Measurements from ENCODE around the gene CPVL. TPM values are rescaled to one million over a fixed set of nuclear protein-coding genes. Genes with fewer than 3 reads are reported as not detected.

CPVL gene
- total and polyA plus RNA-seq, 2 donors (not counting 1 experiment from before 2014, with no cell fraction given), result 0.17 TPM; not detected in 1

GRCh38 chr7:29147821-29148220 is 1.5 kb upstream of the CPVL start:
- Histone ChIP-seq H3K27ac (ENCODE audit: insufficient read depth, low read length) (no peak overlapping the region), H3K79me2 (ENCODE audit: control insufficient read depth, insufficient read depth, low read length) (no peaks in the 10 kb centered on the region), H3K9me3 (ENCODE audit: control insufficient read depth, insufficient read depth, low read depth, low read length) (no peaks in the 10 kb centered on the region), H2AFZ (ENCODE audit: low read length) (no peak overlapping the region), H3K4me1 (ENCODE audit: control insufficient read depth, extremely low read depth, insufficient read depth, low read length) (no peaks in the 10 kb centered on the region), H3K27me3 (ENCODE audit: control insufficient read depth, insufficient read depth, low read length) (peaks cover 10% of the 10 kb centered on the region), H4K20me1 (ENCODE audit: control insufficient read depth, extremely low read depth, insufficient read depth, low read length) (no peaks in the 10 kb centered on the region), H3K36me3 (ENCODE audit: control insufficient read depth, insufficient read depth, low read length) (no peaks in the 10 kb centered on the region), H3K4me3 (replicated peaks in 1 of 4; ENCODE audit: control extremely low read depth in 1 of 4, insufficient read depth in 1 of 4, low read depth in 3 of 4, low read length in 4 of 4) (no peak overlapping the region), H3K4me2 (ENCODE audit: extremely low read depth, insufficient read depth, low read length) (no peak overlapping the region), H3K9ac (ENCODE audit: insufficient read depth, low read length) (no peak overlapping the region)
- no peak for TF ChIP-seq EZH2 (IDR thresholded peaks at IDR 0.05; ENCODE audit: low read length, missing control alignments)
- TF ChIP-seq, protein P1, sequence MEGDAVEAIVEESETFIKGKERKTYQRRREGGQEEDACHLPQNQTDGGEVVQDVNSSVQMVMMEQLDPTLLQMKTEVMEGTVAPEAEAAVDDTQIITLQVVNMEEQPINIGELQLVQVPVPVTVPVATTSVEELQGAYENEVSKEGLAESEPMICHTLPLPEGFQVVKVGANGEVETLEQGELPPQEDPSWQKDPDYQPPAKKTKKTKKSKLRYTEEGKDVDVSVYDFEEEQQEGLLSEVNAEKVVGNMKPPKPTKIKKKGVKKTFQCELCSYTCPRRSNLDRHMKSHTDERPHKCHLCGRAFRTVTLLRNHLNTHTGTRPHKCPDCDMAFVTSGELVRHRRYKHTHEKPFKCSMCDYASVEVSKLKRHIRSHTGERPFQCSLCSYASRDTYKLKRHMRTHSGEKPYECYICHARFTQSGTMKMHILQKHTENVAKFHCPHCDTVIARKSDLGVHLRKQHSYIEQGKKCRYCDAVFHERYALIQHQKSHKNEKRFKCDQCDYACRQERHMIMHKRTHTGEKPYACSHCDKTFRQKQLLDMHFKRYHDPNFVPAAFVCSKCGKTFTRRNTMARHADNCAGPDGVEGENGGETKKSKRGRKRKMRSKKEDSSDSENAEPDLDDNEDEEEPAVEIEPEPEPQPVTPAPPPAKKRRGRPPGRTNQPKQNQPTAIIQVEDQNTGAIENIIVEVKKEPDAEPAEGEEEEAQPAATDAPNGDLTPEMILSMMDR (conservative IDR thresholded peaks at IDR 0.05 in 1 of 2, IDR thresholded peaks at IDR 0.05 in 1 of 2; ENCODE audit: low read depth in 1 of 2, low read length in 2 of 2), result no peak
- DNase-seq (ENCODE audit: low read depth in 2 of 2), result no peak

GRCh38 chr7:29146888-29147609 is 712 bp upstream of the CPVL start:
- no peaks in the 10 kb centered on the region for H3K4me1 ChIP-seq (ENCODE audit: control insufficient read depth, extremely low read depth, insufficient read depth, low read length)
- no peaks in the 10 kb centered on the region for H4K20me1 ChIP-seq (ENCODE audit: control insufficient read depth, extremely low read depth, insufficient read depth, low read length)
- H3K79me2 ChIP-seq (ENCODE audit: control insufficient read depth, insufficient read depth, low read length), result no peaks in the 10 kb centered on the region
- DNase-seq (ENCODE audit: low read depth in 2 of 2), result peak in 1 of 2 donors; percentile 8
- H3K27me3 ChIP-seq (ENCODE audit: control insufficient read depth, insufficient read depth, low read length), result peaks cover 10% of the 10 kb centered on the region
- no peak for TF ChIP-seq EZH2 (IDR thresholded peaks at IDR 0.05; ENCODE audit: low read length, missing control alignments)
- no peak overlapping the region for H3K27ac ChIP-seq (ENCODE audit: insufficient read depth, low read length)
- no peak overlapping the region for H3K9ac ChIP-seq (ENCODE audit: insufficient read depth, low read length)
- no peaks in the 10 kb centered on the region for H3K36me3 ChIP-seq (ENCODE audit: control insufficient read depth, insufficient read depth, low read length)
- H3K9me3 ChIP-seq (ENCODE audit: control insufficient read depth, insufficient read depth, low read depth, low read length), result no peaks in the 10 kb centered on the region
- H2AFZ ChIP-seq (ENCODE audit: low read length), result no peak overlapping the region
- no peak overlapping the region for H3K4me2 ChIP-seq (ENCODE audit: extremely low read depth, insufficient read depth, low read length)
- no peak overlapping the region for H3K4me3 ChIP-seq (replicated peaks in 1 of 4; ENCODE audit: control extremely low read depth in 1 of 4, insufficient read depth in 1 of 4, low read depth in 3 of 4, low read length in 4 of 4)

DNA sequence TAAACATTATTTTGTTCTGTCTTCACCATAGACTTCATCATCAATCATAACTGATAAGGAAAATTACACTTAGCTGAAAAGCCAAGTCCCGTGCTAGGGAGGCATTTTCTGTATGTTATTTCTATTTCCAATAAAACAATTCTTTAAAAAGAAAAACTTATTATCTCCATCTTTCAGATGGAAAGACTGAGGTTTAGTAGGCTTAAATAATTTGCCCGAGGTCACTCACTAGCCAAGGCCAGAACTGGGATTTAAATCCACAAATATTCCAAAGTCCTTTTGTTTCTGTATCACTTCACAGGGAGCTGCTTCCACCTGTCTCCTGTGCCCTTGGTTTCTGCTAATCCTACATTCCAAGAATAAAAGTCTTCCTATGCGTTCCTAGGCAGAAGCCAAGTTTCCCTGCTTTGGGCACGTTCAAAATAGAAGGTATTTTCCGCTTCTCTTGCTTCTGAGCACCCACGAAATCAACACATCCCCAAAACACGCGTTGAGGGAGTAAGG is 732 bp downstream of the CPVL start:
- no peak overlapping the region for H2AFZ ChIP-seq (ENCODE audit: low read length)
- no peaks in the 10 kb centered on the region for H3K4me1 ChIP-seq (ENCODE audit: control insufficient read depth, extremely low read depth, insufficient read depth, low read length)
- TF ChIP-seq, protein P1 (conservative IDR thresholded peaks at IDR 0.05 in 1 of 2, IDR thresholded peaks at IDR 0.05 in 1 of 2; ENCODE audit: low read depth in 1 of 2, low read length in 2 of 2), result no peak
- TF ChIP-seq EZH2 (IDR thresholded peaks at IDR 0.05; ENCODE audit: low read length, missing control alignments), result no peak
- no peak overlapping the region for H3K4me2 ChIP-seq (ENCODE audit: extremely low read depth, insufficient read depth, low read length)
- peaks cover 10% of the 10 kb centered on the region for H3K27me3 ChIP-seq (ENCODE audit: control insufficient read depth, insufficient read depth, low read length)
- no peak overlapping the region for H3K27ac ChIP-seq (ENCODE audit: insufficient read depth, low read length)
- H3K9ac ChIP-seq (ENCODE audit: insufficient read depth, low read length), result no peak overlapping the region
- H3K9me3 ChIP-seq (ENCODE audit: control insufficient read depth, insufficient read depth, low read depth, low read length), result no peaks in the 10 kb centered on the region
- no peaks in the 10 kb centered on the region for H3K79me2 ChIP-seq (ENCODE audit: control insufficient read depth, insufficient read depth, low read length)
- H3K4me3 ChIP-seq (replicated peaks in 1 of 4; ENCODE audit: control extremely low read depth in 1 of 4, insufficient read depth in 1 of 4, low read depth in 3 of 4, low read length in 4 of 4), result no peak overlapping the region
- no peak for DNase-seq (ENCODE audit: low read depth in 2 of 2)
- H4K20me1 ChIP-seq (ENCODE audit: control insufficient read depth, extremely low read depth, insufficient read depth, low read length), result no peaks in the 10 kb centered on the region
- no peaks in the 10 kb centered on the region for H3K36me3 ChIP-seq (ENCODE audit: control insufficient read depth, insufficient read depth, low read length)

Measured in fibroblast of lung (primary cell).